Measurements from ENCODE around the gene RIMKLA. TPM values are rescaled to one million over a fixed set of nuclear protein-coding genes. Genes with fewer than 3 reads are reported as not detected.

The RIMKLA gene
- total and polyA plus RNA-seq, 2 of the 13 experiments (the other 11 are each of a cell fraction or from before 2014, with no cell fraction given): 2.5 to 3.8 TPM

- TF ChIP-seq, protein P1, sequence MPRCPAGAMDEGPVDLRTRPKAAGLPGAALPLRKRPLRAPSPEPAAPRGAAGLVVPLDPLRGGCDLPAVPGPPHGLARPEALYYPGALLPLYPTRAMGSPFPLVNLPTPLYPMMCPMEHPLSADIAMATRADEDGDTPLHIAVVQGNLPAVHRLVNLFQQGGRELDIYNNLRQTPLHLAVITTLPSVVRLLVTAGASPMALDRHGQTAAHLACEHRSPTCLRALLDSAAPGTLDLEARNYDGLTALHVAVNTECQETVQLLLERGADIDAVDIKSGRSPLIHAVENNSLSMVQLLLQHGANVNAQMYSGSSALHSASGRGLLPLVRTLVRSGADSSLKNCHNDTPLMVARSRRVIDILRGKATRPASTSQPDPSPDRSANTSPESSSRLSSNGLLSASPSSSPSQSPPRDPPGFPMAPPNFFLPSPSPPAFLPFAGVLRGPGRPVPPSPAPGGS (CRISPR knock-in tag; IDR thresholded peaks at IDR 0.05): peak; percentile 95
- TF ChIP-seq DR1 (CRISPR knock-in tag; IDR thresholded peaks at IDR 0.05): peak; percentile 82
- TF ChIP-seq, protein P2, sequence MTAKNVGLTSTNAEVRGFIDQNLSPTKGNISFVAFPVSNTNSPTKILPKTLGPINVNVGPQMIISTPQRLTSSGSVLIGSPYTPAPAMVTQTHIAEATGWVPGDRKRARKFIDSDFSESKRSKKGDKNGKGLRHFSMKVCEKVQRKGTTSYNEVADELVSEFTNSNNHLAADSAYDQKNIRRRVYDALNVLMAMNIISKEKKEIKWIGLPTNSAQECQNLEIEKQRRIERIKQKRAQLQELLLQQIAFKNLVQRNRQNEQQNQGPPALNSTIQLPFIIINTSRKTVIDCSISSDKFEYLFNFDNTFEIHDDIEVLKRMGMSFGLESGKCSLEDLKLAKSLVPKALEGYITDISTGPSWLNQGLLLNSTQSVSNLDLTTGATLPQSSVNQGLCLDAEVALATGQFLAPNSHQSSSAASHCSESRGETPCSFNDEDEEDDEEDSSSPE (CRISPR knock-in tag; IDR thresholded peaks at IDR 0.05): peak; percentile 84
- TF ChIP-seq NFYC (CRISPR knock-in tag; IDR thresholded peaks at IDR 0.05): peak; percentile 55
- TF ChIP-seq SKI (IDR thresholded peaks at IDR 0.05; ENCODE audit: partially characterized antibody): peak; percentile 86
- peak; percentile 99 for TF ChIP-seq ZNF784 (CRISPR knock-in tag; IDR thresholded peaks at IDR 0.05; ENCODE audit: borderline replicate concordance)
- peak; percentile 70 for TF ChIP-seq SOX5 (CRISPR knock-in tag; IDR thresholded peaks at IDR 0.05; ENCODE audit: borderline replicate concordance)
- TF ChIP-seq, protein P3, sequence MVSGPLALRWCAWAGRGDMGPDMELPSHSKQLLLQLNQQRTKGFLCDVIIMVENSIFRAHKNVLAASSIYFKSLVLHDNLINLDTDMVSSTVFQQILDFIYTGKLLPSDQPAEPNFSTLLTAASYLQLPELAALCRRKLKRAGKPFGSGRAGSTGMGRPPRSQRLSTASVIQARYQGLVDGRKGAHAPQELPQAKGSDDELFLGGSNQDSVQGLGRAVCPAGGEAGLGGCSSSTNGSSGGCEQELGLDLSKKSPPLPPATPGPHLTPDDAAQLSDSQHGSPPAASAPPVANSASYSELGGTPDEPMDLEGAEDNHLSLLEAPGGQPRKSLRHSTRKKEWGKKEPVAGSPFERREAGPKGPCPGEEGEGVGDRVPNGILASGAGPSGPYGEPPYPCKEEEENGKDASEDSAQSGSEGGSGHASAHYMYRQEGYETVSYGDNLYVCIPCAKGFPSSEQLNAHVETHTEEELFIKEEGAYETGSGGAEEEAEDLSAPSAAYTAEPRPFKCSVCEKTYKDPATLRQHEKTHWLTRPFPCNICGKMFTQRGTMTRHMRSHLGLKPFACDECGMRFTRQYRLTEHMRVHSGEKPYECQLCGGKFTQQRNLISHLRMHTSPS (CRISPR knock-in tag; IDR thresholded peaks at IDR 0.05; ENCODE audit: low read depth): peak; percentile 76
- TF ChIP-seq ZNF501 (CRISPR knock-in tag; IDR thresholded peaks at IDR 0.05): peak; percentile 69; the same call in 1 of the 2 replicates
- no peak for TF ChIP-seq GTF3A (CRISPR knock-in tag; conservative IDR thresholded peaks at IDR 0.05)
- TF ChIP-seq RFXANK (CRISPR knock-in tag; IDR thresholded peaks at IDR 0.05): no peak
- TF ChIP-seq EP300 (IDR thresholded peaks at IDR 0.05; ENCODE audit: low read depth in 2 of 2, low read length in 2 of 2): peak in 1 of 2 experiments; percentile 56; a peak in 1 of 4 replicates
- TF ChIP-seq EP300 (CRISPR knock-in tag; IDR thresholded peaks at IDR 0.05; ENCODE audit: borderline replicate concordance): peak; percentile 45; the same call in 1 of the 2 replicates
- TF ChIP-seq ZNF615 (CRISPR knock-in tag; IDR thresholded peaks at IDR 0.05; ENCODE audit: borderline replicate concordance): no peak
- TF ChIP-seq MTA3 (CRISPR knock-in tag; IDR thresholded peaks at IDR 0.05): no peak
- no peak for TF ChIP-seq ZNF33A (CRISPR knock-in tag; IDR thresholded peaks at IDR 0.05; ENCODE audit: borderline replicate concordance)
- TF ChIP-seq CCAR2 (optimal IDR thresholded peaks at IDR 0.05; ENCODE audit: low read depth, low read length): peak; percentile 70
- TF ChIP-seq KLF6 (CRISPR knock-in tag; IDR thresholded peaks at IDR 0.05): peak; percentile 92
- no peak for TF ChIP-seq ZNF619 (CRISPR knock-in tag; IDR thresholded peaks at IDR 0.05)
- peak; percentile 40; the same call in 1 of the 2 replicates for TF ChIP-seq ZNF660 (CRISPR knock-in tag; IDR thresholded peaks at IDR 0.05; ENCODE audit: borderline replicate concordance, low read depth)
- TF ChIP-seq CSRNP2 (CRISPR knock-in tag; conservative IDR thresholded peaks at IDR 0.05; ENCODE audit: low read depth): no peak; the same call in 1 of the 2 replicates
Observed at GRCh38 chr1:42335050-42335808, 45.4 kb upstream of the RIMKLA start, which contains the start of gene FOXJ3 (continued).

Data from HepG2 (cell line).